Measurements from ENCODE around the gene TAF13.
A peak's percentile ranks its signal among the peaks of the same experiment; 100 is the strongest.

The TAF13 gene

DNA sequence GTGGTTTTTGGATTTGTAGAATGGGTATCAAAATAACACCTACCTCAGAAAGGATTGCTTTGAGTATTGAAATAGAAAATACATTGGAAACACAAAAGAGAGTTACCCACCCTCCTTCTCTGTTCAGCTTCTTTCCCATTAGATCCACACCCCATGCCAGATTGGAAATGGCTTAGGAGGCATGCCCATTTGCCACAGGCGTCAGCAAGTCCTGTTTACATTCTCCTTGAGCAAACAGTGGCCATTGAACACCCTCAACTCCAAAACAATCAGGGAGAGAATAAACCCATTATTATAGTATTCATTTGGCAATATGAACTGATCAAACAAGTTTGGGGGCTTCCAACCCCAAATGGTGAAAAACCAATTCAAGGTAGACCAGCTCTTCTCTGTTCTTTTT is 40.5 kb upstream of the TAF13 start:
- Histone ChIP-seq H3K4me2 (ENCODE audit: low read length) (no peak overlapping the region), H3K79me2 (ENCODE audit: control insufficient read depth, low read length) (no peaks in the 10 kb centered on the region), H3K9me3 (ENCODE audit: control insufficient read depth, insufficient read depth, low read length) (no peaks in the 10 kb centered on the region), H3F3A (ENCODE audit: control insufficient read depth, insufficient read depth) (no peaks in the 10 kb centered on the region), H3K4me1 (ENCODE audit: control insufficient read depth, low read length) (peaks cover 35% of the 10 kb centered on the region), H3K9me2 (replicated peaks; ENCODE audit: control insufficient read depth, low read length) (no peaks in the 10 kb centered on the region), H3K27me3 (ENCODE audit: control insufficient read depth, low read length) (peaks cover 34% of the 10 kb centered on the region), H3K4me3 (ENCODE audit: low read length) (no peak overlapping the region), H3K36me3 (ENCODE audit: control insufficient read depth, low read length) (no peaks in the 10 kb centered on the region), H4K20me1 (ENCODE audit: control insufficient read depth, insufficient read depth, low read depth, low read length) (no peaks in the 10 kb centered on the region), H3K27ac (ENCODE audit: low read depth, low read length) (no peak overlapping the region)
- no peak for TF ChIP-seq EZH2phosphoT487 (IDR thresholded peaks at IDR 0.05; ENCODE audit: borderline replicate concordance, low read length)
- TF ChIP-seq, protein P1, sequence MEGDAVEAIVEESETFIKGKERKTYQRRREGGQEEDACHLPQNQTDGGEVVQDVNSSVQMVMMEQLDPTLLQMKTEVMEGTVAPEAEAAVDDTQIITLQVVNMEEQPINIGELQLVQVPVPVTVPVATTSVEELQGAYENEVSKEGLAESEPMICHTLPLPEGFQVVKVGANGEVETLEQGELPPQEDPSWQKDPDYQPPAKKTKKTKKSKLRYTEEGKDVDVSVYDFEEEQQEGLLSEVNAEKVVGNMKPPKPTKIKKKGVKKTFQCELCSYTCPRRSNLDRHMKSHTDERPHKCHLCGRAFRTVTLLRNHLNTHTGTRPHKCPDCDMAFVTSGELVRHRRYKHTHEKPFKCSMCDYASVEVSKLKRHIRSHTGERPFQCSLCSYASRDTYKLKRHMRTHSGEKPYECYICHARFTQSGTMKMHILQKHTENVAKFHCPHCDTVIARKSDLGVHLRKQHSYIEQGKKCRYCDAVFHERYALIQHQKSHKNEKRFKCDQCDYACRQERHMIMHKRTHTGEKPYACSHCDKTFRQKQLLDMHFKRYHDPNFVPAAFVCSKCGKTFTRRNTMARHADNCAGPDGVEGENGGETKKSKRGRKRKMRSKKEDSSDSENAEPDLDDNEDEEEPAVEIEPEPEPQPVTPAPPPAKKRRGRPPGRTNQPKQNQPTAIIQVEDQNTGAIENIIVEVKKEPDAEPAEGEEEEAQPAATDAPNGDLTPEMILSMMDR (IDR thresholded peaks at IDR 0.05; ENCODE audit: low read depth, low read length, poor library complexity, severe bottlenecking): no peak

DNA sequence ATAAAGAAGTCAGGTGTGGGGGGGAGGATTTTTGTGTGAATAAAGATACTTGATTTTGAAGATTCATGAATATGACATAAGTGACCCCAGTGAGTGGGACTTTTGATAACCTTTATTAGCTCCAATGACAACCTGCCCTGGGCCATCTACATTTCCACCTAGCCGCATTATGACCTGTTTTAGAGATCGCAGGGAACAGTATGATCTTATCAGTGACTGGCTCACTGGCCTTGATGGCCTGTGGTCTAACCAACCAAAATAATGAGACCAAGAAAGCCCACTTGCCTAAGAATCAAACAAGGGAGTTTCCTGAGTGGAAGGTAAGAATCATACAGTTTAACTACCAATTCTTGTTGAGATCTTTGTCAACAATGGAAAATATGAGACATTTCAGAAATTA is 39.9 kb upstream of the TAF13 start:
- H3K27me3 ChIP-seq (ENCODE audit: control insufficient read depth, low read length): peaks cover 34% of the 10 kb centered on the region

DNA sequence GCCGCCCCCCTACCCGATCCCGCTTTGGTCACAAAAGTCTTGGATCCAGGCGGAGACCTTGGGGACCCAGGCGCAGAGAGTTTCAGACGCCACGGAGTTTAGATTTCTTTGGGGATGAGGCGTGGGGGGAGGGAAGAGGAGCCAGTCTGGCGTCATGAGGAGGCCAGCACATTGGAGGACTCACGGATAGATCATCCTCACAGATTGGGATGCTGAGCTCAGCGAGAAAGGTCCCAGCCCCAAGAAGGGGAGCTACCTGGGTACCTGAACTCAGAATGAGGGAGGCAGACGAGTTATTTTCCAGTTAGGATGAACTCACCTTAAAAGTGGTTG is 38.5 kb upstream of the TAF13 start:
- peak overlapping the region; percentile 84 for H3K4me2 ChIP-seq (ENCODE audit: low read length)
- peak overlapping the region; percentile 71 for H3K4me3 ChIP-seq (ENCODE audit: low read length)
- H3K9me3 ChIP-seq (ENCODE audit: control insufficient read depth, insufficient read depth, low read length): no peaks in the 10 kb centered on the region
- peaks cover 39% of the 10 kb centered on the region for H3K27me3 ChIP-seq (ENCODE audit: control insufficient read depth, low read length)
- no peak overlapping the region for H3K27ac ChIP-seq (ENCODE audit: low read depth, low read length)
- H3K36me3 ChIP-seq (ENCODE audit: control insufficient read depth, low read length): no peaks in the 10 kb centered on the region
- H3K4me1 ChIP-seq (ENCODE audit: control insufficient read depth, low read length): peaks cover 35% of the 10 kb centered on the region
- H4K20me1 ChIP-seq (ENCODE audit: control insufficient read depth, insufficient read depth, low read depth, low read length): no peaks in the 10 kb centered on the region
- H3K9me2 ChIP-seq (replicated peaks; ENCODE audit: control insufficient read depth, low read length): no peaks in the 10 kb centered on the region
- TF ChIP-seq, protein P1 (IDR thresholded peaks at IDR 0.05; ENCODE audit: low read depth, low read length, poor library complexity, severe bottlenecking): no peak
- TF ChIP-seq EZH2phosphoT487 (IDR thresholded peaks at IDR 0.05; ENCODE audit: borderline replicate concordance, low read length): no peak
- H3F3A ChIP-seq (ENCODE audit: control insufficient read depth, insufficient read depth): no peaks in the 10 kb centered on the region
- H3K79me2 ChIP-seq (ENCODE audit: control insufficient read depth, low read length): no peaks in the 10 kb centered on the region

More for the DNA sequence above, 39.9 kb upstream of the TAF13 start:
- peaks cover 35% of the 10 kb centered on the region for H3K4me1 ChIP-seq (ENCODE audit: control insufficient read depth, low read length)
- H3K9me3 ChIP-seq (ENCODE audit: control insufficient read depth, insufficient read depth, low read length): no peaks in the 10 kb centered on the region
- TF ChIP-seq, protein P1 (IDR thresholded peaks at IDR 0.05; ENCODE audit: low read depth, low read length, poor library complexity, severe bottlenecking): no peak
- no peak for TF ChIP-seq EZH2phosphoT487 (IDR thresholded peaks at IDR 0.05; ENCODE audit: borderline replicate concordance, low read length)
- no peaks in the 10 kb centered on the region for H4K20me1 ChIP-seq (ENCODE audit: control insufficient read depth, insufficient read depth, low read depth, low read length)
- H3K4me3 ChIP-seq (ENCODE audit: low read length): no peak overlapping the region
- no peaks in the 10 kb centered on the region for H3F3A ChIP-seq (ENCODE audit: control insufficient read depth, insufficient read depth)
- H3K36me3 ChIP-seq (ENCODE audit: control insufficient read depth, low read length): no peaks in the 10 kb centered on the region
- no peak overlapping the region for H3K27ac ChIP-seq (ENCODE audit: low read depth, low read length)
- no peaks in the 10 kb centered on the region for H3K79me2 ChIP-seq (ENCODE audit: control insufficient read depth, low read length)
- no peak overlapping the region for H3K4me2 ChIP-seq (ENCODE audit: low read length)
- H3K9me2 ChIP-seq (replicated peaks; ENCODE audit: control insufficient read depth, low read length): no peaks in the 10 kb centered on the region

Measured in DOHH2 (cell line).